ENCODE data around the gene UBALD1. TPM values are rescaled to one million over a fixed set of nuclear protein-coding genes. Genes with fewer than 3 reads are reported as not detected.

The UBALD1 gene
- total RNA-seq, 2 donors from 2014 or later, result 10.8 to 12.2 TPM

GRCh38 chr16:4606354-4606753, 8.3 kb downstream of the UBALD1 start:
- DNase-seq (ENCODE audit: low spot score), result no peak
- Histone ChIP-seq H3K9me3 (no peaks in the 10 kb centered on the region), H3K4me3 (no peak overlapping the region), H3K36me3 (peaks cover 19% of the 10 kb centered on the region), H3K27ac (no peak overlapping the region), H3K27me3 (no peaks in the 10 kb centered on the region), H3K4me1 (peaks cover 0 to 13% of the 10 kb centered on the region in 2 donors)
- TF ChIP-seq CTCF (IDR thresholded peaks at IDR 0.05), result no peak

GRCh38 chr16:4604401-4604800, 10.3 kb downstream of the UBALD1 start:
- no peak for TF ChIP-seq CTCF (IDR thresholded peaks at IDR 0.05)
- no peaks in the 10 kb centered on the region for H3K9me3 ChIP-seq
- no peak overlapping the region for H3K27ac ChIP-seq
- peaks cover 16% of the 10 kb centered on the region for H3K36me3 ChIP-seq
- no peaks in the 10 kb centered on the region for H3K27me3 ChIP-seq
- H3K4me3 ChIP-seq, result no peak overlapping the region
- no peak for DNase-seq (ENCODE audit: low spot score)
- peaks cover 0 to 8% of the 10 kb centered on the region in 2 donors for H3K4me1 ChIP-seq

- Histone ChIP-seq H3K27me3 (no peaks in the 10 kb centered on the region), H3K4me1 (peaks cover 0 to 8% of the 10 kb centered on the region in 2 donors), H3K4me3 (no peak overlapping the region), H3K27ac (no peak overlapping the region), H3K9me3 (no peaks in the 10 kb centered on the region), H3K36me3 (peaks cover 8% of the 10 kb centered on the region)
- no peak for DNase-seq (ENCODE audit: low spot score)
- no peak for TF ChIP-seq CTCF (IDR thresholded peaks at IDR 0.05)
These were observed 11.0 kb downstream of the UBALD1 start for GRCh38 chr16:4603624-4604170.

GRCh38 chr16:4602331-4602730, 12.4 kb downstream of the UBALD1 start:
- Histone ChIP-seq H3K27me3 (no peaks in the 10 kb centered on the region), H3K4me3 (no peak overlapping the region), H3K36me3 (no peaks in the 10 kb centered on the region), H3K27ac (no peak overlapping the region), H3K9me3 (no peaks in the 10 kb centered on the region), H3K4me1 (peaks cover 0 to 8% of the 10 kb centered on the region in 2 donors)
- no peak for TF ChIP-seq CTCF (IDR thresholded peaks at IDR 0.05)
- DNase-seq (ENCODE audit: low spot score), result no peak

- no peak overlapping the region for H3K4me3 ChIP-seq
- no peak for DNase-seq (ENCODE audit: low spot score)
These were observed 12.9 kb downstream of the UBALD1 start for GRCh38 chr16:4601864-4602186.

More at GRCh38 chr16:4601864-4602186, 12.9 kb downstream of the UBALD1 start:
- TF ChIP-seq CTCF (IDR thresholded peaks at IDR 0.05), result no peak
- Histone ChIP-seq H3K4me1 (peaks cover 0 to 8% of the 10 kb centered on the region in 2 donors), H3K36me3 (no peaks in the 10 kb centered on the region), H3K27ac (no peak overlapping the region), H3K9me3 (no peaks in the 10 kb centered on the region), H3K27me3 (no peaks in the 10 kb centered on the region)

Data from right atrium auricular region (tissue), 2 donors.